ENCODE results near the gene KIAA1671. TPM values are rescaled to one million over a fixed set of nuclear protein-coding genes. Genes with fewer than 3 reads are reported as not detected.

Gene KIAA1671
- polyA plus RNA-seq, 1 donor (not counting 4 experiments of a cell fraction or from before 2014, with no cell fraction given) = 17.4 TPM

GRCh38 chr22:24954114-24954463 is 1.6 kb downstream of the KIAA1671 start:
- FAIRE-seq (no peak), DNase-seq (ENCODE audit: low read depth, low spot score) (no peak)
- Histone ChIP-seq H3K4me3 (ENCODE audit: control insufficient read depth in 2 of 3, extremely low read depth in 1 of 3, insufficient read depth in 2 of 3, low read depth in 1 of 3, low read length in 3 of 3) (peak overlapping the region; percentile 80 to 92 (median 91)), H3K36me3 (ENCODE audit: control insufficient read depth in 2 of 2, extremely low read depth in 1 of 2, insufficient read depth in 2 of 2, low read length in 2 of 2) (peaks cover 0 to 1% of the 10 kb centered on the region in 2 experiments), H3K27ac (ENCODE audit: control insufficient read depth, insufficient read depth, low read length) (peak overlapping the region; percentile 93), H3K9me1 (ENCODE audit: control insufficient read depth, extremely low read depth, insufficient read depth, low read length) (no peaks in the 10 kb centered on the region), H2AFZ (ENCODE audit: control insufficient read depth, low read length) (no peak overlapping the region), H3K9ac (ENCODE audit: control insufficient read depth, extremely low read depth, insufficient read depth, low read length) (peak overlapping the region; percentile 99), H3K4me2 (ENCODE audit: control insufficient read depth, extremely low read depth, insufficient read depth, low read depth, low read length) (peak overlapping the region; percentile 92), H4K20me1 (ENCODE audit: control insufficient read depth, extremely low read depth, insufficient read depth, low read length) (no peaks in the 10 kb centered on the region), H3K9me3 (ENCODE audit: control insufficient read depth, low read depth, low read length) (no peaks in the 10 kb centered on the region), H3K4me1 (ENCODE audit: control insufficient read depth, extremely low read depth, insufficient read depth, low read length) (peaks cover 46% of the 10 kb centered on the region), H3K79me2 (ENCODE audit: control insufficient read depth, insufficient read depth, low read length) (peaks cover 51% of the 10 kb centered on the region), H3K27me3 (ENCODE audit: control insufficient read depth, extremely low read depth, insufficient read depth, low read length) (no peaks in the 10 kb centered on the region)
- TF ChIP-seq, protein P1, sequence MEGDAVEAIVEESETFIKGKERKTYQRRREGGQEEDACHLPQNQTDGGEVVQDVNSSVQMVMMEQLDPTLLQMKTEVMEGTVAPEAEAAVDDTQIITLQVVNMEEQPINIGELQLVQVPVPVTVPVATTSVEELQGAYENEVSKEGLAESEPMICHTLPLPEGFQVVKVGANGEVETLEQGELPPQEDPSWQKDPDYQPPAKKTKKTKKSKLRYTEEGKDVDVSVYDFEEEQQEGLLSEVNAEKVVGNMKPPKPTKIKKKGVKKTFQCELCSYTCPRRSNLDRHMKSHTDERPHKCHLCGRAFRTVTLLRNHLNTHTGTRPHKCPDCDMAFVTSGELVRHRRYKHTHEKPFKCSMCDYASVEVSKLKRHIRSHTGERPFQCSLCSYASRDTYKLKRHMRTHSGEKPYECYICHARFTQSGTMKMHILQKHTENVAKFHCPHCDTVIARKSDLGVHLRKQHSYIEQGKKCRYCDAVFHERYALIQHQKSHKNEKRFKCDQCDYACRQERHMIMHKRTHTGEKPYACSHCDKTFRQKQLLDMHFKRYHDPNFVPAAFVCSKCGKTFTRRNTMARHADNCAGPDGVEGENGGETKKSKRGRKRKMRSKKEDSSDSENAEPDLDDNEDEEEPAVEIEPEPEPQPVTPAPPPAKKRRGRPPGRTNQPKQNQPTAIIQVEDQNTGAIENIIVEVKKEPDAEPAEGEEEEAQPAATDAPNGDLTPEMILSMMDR (optimal IDR thresholded peaks at IDR 0.05 in 1 of 3, IDR thresholded peaks at IDR 0.05 in 1 of 3, conservative IDR thresholded peaks at IDR 0.05 in 1 of 3; ENCODE audit: extremely low read depth in 1 of 3, insufficient read depth in 2 of 3, low read length in 3 of 3) = no peak
- no peak for TF ChIP-seq EZH2 (IDR thresholded peaks at IDR 0.05; ENCODE audit: low read length)
- dilution Hi-C loops (cut with MboI; ENCODE audit: extremely low pct_ligation_motif_present, low sequenced_read_pairs) = no loop called here

GRCh38 chr22:24954856-24955255 is 2.3 kb downstream of the KIAA1671 start:
- Histone ChIP-seq H3K27me3 (ENCODE audit: control insufficient read depth, extremely low read depth, insufficient read depth, low read length) (no peaks in the 10 kb centered on the region), H3K9me3 (ENCODE audit: control insufficient read depth, low read depth, low read length) (no peaks in the 10 kb centered on the region), H4K20me1 (ENCODE audit: control insufficient read depth, extremely low read depth, insufficient read depth, low read length) (no peaks in the 10 kb centered on the region), H3K4me1 (ENCODE audit: control insufficient read depth, extremely low read depth, insufficient read depth, low read length) (peaks cover 46% of the 10 kb centered on the region), H3K4me2 (ENCODE audit: control insufficient read depth, extremely low read depth, insufficient read depth, low read depth, low read length) (peak overlapping the region; percentile 92), H3K9me1 (ENCODE audit: control insufficient read depth, extremely low read depth, insufficient read depth, low read length) (no peaks in the 10 kb centered on the region), H3K4me3 (ENCODE audit: control insufficient read depth in 2 of 3, extremely low read depth in 1 of 3, insufficient read depth in 2 of 3, low read depth in 1 of 3, low read length in 3 of 3) (no peak overlapping the region), H3K9ac (ENCODE audit: control insufficient read depth, extremely low read depth, insufficient read depth, low read length) (no peak overlapping the region), H3K36me3 (ENCODE audit: control insufficient read depth in 2 of 2, extremely low read depth in 1 of 2, insufficient read depth in 2 of 2, low read length in 2 of 2) (peaks cover 0 to 1% of the 10 kb centered on the region in 2 experiments), H2AFZ (ENCODE audit: control insufficient read depth, low read length) (no peak overlapping the region), H3K27ac (ENCODE audit: control insufficient read depth, insufficient read depth, low read length) (no peak overlapping the region), H3K79me2 (ENCODE audit: control insufficient read depth, insufficient read depth, low read length) (peaks cover 58% of the 10 kb centered on the region)
- TF ChIP-seq, protein P1 (optimal IDR thresholded peaks at IDR 0.05 in 1 of 3, IDR thresholded peaks at IDR 0.05 in 1 of 3, conservative IDR thresholded peaks at IDR 0.05 in 1 of 3; ENCODE audit: extremely low read depth in 1 of 3, insufficient read depth in 2 of 3, low read length in 3 of 3) = no peak
- TF ChIP-seq EZH2 (IDR thresholded peaks at IDR 0.05; ENCODE audit: low read length) = no peak
- DNase-seq (ENCODE audit: low read depth, low spot score) (no peak), FAIRE-seq (no peak)
- dilution Hi-C loops (cut with MboI; ENCODE audit: extremely low pct_ligation_motif_present, low sequenced_read_pairs) = no loop called here

All from keratinocyte (primary cell).